ENCODE measurements around the gene ERCC8.

Gene ERCC8

GRCh38 chr5:60843386-60843935 lies 101.4 kb downstream of the ERCC8 start:
- peak overlapping the region; percentile 49 for H3K27ac ChIP-seq
- DNase-seq (ENCODE audit: low read depth, low spot score): no peak

GRCh38 chr5:60842871-60843385 lies 101.9 kb downstream of the ERCC8 start:
- DNase-seq (ENCODE audit: low read depth, low spot score): no peak
- no peak overlapping the region for H3K27ac ChIP-seq

- H3K27ac ChIP-seq: no peak overlapping the region
- no peak for DNase-seq (ENCODE audit: low read depth, low spot score)
Observed at GRCh38 chr5:60841361-60841760, 103.5 kb downstream of the ERCC8 start.

- DNase-seq (ENCODE audit: low read depth, low spot score): no peak
- H3K27ac ChIP-seq: no peak overlapping the region
Observed at GRCh38 chr5:60836131-60836530, 108.7 kb downstream of the ERCC8 start.

GRCh38 chr5:60835554-60835953 lies 109.3 kb downstream of the ERCC8 start:
- no peak overlapping the region for H3K27ac ChIP-seq
- no peak for DNase-seq (ENCODE audit: low read depth, low spot score)

- H3K27ac ChIP-seq: no peak overlapping the region
- DNase-seq (ENCODE audit: low read depth, low spot score): no peak
Observed at GRCh38 chr5:60833520-60833919, 111.3 kb downstream of the ERCC8 start.

GRCh38 chr5:60830581-60831127 lies 114.2 kb downstream of the ERCC8 start:
- no peak for DNase-seq (ENCODE audit: low read depth, low spot score)
- peak overlapping the region; percentile 53 for H3K27ac ChIP-seq

GRCh38 chr5:60829490-60830266 lies 115.2 kb downstream of the ERCC8 start:
- no peak for DNase-seq (ENCODE audit: low read depth, low spot score)
- H3K27ac ChIP-seq: peak overlapping the region; percentile 53

GRCh38 chr5:60827201-60827600 lies 117.7 kb downstream of the ERCC8 start:
- H3K27ac ChIP-seq: no peak overlapping the region
- DNase-seq (ENCODE audit: low read depth, low spot score): no peak

- H3K27ac ChIP-seq: no peak overlapping the region
- DNase-seq (ENCODE audit: low read depth, low spot score): no peak
Observed at GRCh38 chr5:60826653-60827052, 118.2 kb downstream of the ERCC8 start.

Measured in epithelial cell of prostate (primary cell).